Natural killer cell (primary cell): ENCODE data around the gene HSP90AA1. TPM values are rescaled to one million over a fixed set of nuclear protein-coding genes. Genes with fewer than 3 reads are reported as not detected.

Source experiments
- ATAC-seq, 3 donors: fragments of 150-1000 bp in 2 of 3; fragments of 200-7000 bp in 1 of 3; cut with Tn5 transposase; 1 replicate in 1 of 3; 2 replicates in 2 of 3; pipeline ENCODE4 v1.10.0; 2021; ENCODE audit warnings: mild to moderate bottlenecking in 2 of 3, moderate library complexity in 2 of 3
- DNase-seq, 2 donors: peaks; one replicate each; pipeline versions ENCODE4 v3.0.0 to v3.0.0-alpha.2; 2013 to 2021; ENCODE audit warnings: mixed read lengths in 1 of 2
- H3K27ac ChIP-seq: one replicate; pipeline ENCODE4 v1.5.1; 2013; ENCODE audit warnings: mild to moderate bottlenecking, low read length
- H3K27me3 ChIP-seq: one replicate; pipeline ENCODE4 v1.6.1; 2013; ENCODE audit warnings: low read length; ENCODE audit not compliant: control insufficient read depth, insufficient read depth
- H3K36me3 ChIP-seq: one replicate; pipeline ENCODE4 v1.6.1; 2013; ENCODE audit warnings: low read length; ENCODE audit not compliant: control insufficient read depth, insufficient read depth
- H3K4me1 ChIP-seq: one replicate; pipeline ENCODE4 v1.6.1; 2013; ENCODE audit warnings: low read length; ENCODE audit not compliant: control insufficient read depth, insufficient read depth
- H3K4me3 ChIP-seq: one replicate; pipeline ENCODE4 v1.5.1; 2013; ENCODE audit warnings: low read length
- H3K9me3 ChIP-seq: one replicate; pipeline ENCODE4 v1.6.1; 2013; ENCODE audit warnings: low read length; ENCODE audit not compliant: control insufficient read depth, insufficient read depth
- H3K27ac Mint-ChIP-seq, 2 donors: one replicate each; pipeline ENCODE4 v1.8.0; 2022; ENCODE audit warnings: mild to moderate bottlenecking in 2 of 2, mixed read lengths in 2 of 2, moderate library complexity in 1 of 2
- H3K27me3 Mint-ChIP-seq, 2 donors: one replicate each; pipeline ENCODE4 v1.8.0; 2022; ENCODE audit warnings: low read depth in 2 of 2, mixed read lengths in 2 of 2
- H3K36me3 Mint-ChIP-seq: one replicate; pipeline ENCODE4 v1.8.0; 2022; ENCODE audit warnings: mixed read lengths
- H3K4me1 Mint-ChIP-seq, 2 donors: one replicate each; pipeline ENCODE4 v1.8.0; 2022; ENCODE audit warnings: mixed read lengths in 2 of 2
- H3K4me3 Mint-ChIP-seq: one replicate; pipeline ENCODE4 v1.8.0; 2022; ENCODE audit warnings: mild to moderate bottlenecking, moderate library complexity, mixed read lengths
- H3K9me3 Mint-ChIP-seq, 2 donors: one replicate each; pipeline ENCODE4 v1.8.0; 2022; ENCODE audit warnings: mixed read lengths in 2 of 2
- WGBS: methylation state at CpG from one replicate; pipeline ENCODE4 v1.1.7; 2013; ENCODE audit warnings: missing lambda C conversion rate; ENCODE audit not compliant: insufficient coverage; 5-methylcytosine and 5-hydroxymethylcytosine counted together
- intact Hi-C: fragments of 100-400 bp; cut with micrococcal nuclease; formaldehyde crosslinking; loops from one replicate; pipeline ENCODE4 v1.14.2; 2022
- total RNA-seq, 4 donors: library from RNA; stranded (reverse); fragments of 120-200 nt in 1 of 4; gene quantifications; one replicate each; pipeline versions ENCODE4 v1.2.3 to v1.2.4, GENCODE V29; 2013 to 2022
- TF ChIP-seq, protein P1 (sequence below): fragments of 200-600 bp; IDR thresholded peaks from one replicate; pipeline ENCODE4 v1.8.0; 2022; ENCODE audit warnings: antibody characterized with exemption

Gene HSP90AA1
- total RNA-seq, 3 donors from 2014 or later (not counting 1 experiment from before 2014, with no cell fraction given) = 470 to 665 (median 663) TPM

- DNase-seq (no peak), ATAC-seq (peak in 1 of 3 donors; percentile 11)
- Histone ChIP-seq H3K27me3 (no peaks in the 10 kb centered on the region), H3K4me1 (no peaks in the 10 kb centered on the region), H3K4me3 (no peak overlapping the region), H3K9me3 (no peaks in the 10 kb centered on the region), H3K27ac (no peak overlapping the region), H3K36me3 (peaks cover 49% of the 10 kb centered on the region)
- no peaks in the 10 kb centered on the region for H3K4me1 Mint-ChIP-seq
- H3K4me3 Mint-ChIP-seq = no peak overlapping the region
- H3K27me3 Mint-ChIP-seq = no peaks in the 10 kb centered on the region
- H3K36me3 Mint-ChIP-seq = no peaks in the 10 kb centered on the region
- no peaks in the 10 kb centered on the region for H3K9me3 Mint-ChIP-seq
- intact Hi-C loops = no loop called here
- H3K27ac Mint-ChIP-seq = no peak overlapping the region
- TF ChIP-seq, protein P1, sequence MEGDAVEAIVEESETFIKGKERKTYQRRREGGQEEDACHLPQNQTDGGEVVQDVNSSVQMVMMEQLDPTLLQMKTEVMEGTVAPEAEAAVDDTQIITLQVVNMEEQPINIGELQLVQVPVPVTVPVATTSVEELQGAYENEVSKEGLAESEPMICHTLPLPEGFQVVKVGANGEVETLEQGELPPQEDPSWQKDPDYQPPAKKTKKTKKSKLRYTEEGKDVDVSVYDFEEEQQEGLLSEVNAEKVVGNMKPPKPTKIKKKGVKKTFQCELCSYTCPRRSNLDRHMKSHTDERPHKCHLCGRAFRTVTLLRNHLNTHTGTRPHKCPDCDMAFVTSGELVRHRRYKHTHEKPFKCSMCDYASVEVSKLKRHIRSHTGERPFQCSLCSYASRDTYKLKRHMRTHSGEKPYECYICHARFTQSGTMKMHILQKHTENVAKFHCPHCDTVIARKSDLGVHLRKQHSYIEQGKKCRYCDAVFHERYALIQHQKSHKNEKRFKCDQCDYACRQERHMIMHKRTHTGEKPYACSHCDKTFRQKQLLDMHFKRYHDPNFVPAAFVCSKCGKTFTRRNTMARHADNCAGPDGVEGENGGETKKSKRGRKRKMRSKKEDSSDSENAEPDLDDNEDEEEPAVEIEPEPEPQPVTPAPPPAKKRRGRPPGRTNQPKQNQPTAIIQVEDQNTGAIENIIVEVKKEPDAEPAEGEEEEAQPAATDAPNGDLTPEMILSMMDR = no peak
- WGBS = 98% methylated on average over 25 of the region's 25 CpGs
Observed at GRCh38 chr14:102049258-102050025, 37.4 kb downstream of the HSP90AA1 start.

DNA sequence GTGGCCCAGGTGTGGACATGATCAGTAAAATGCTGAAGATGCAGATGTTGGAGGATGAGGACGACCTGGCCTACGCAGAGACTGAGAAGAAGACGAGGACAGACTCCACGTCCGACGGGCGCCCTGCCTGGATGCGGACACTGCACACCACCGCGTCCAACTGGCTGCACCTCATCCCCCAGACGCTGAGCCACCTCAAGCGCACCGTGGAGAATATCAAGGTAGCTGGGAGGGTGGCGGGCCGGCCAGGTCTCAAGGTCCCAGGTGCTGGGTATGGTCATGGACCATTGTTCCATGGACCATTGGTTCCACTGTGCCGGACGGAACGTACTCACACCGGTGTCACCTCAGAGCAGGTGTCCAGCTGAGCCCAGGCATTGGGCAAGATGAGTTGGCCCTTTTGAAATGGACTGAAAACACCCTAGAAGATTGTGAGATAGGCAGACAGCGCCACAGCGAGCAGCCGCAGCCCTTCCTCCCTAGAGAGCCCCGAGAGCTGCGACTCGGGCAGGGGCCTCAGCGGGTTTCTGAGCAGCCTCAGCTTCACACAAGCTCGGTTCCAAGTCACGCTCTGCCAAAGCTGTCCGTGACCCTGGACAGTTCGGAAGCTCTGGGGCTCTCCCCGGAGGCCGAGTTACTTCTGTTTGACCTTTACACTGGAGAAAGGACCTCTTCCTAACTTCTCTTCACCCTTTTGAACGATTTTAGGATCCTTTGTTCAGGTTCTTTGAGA, 38.9 kb downstream of the HSP90AA1 start:
- no peaks in the 10 kb centered on the region for H3K27me3 Mint-ChIP-seq
- no peaks in the 10 kb centered on the region for H3K27me3 ChIP-seq
- TF ChIP-seq, protein P1 = no peak
- no peaks in the 10 kb centered on the region for H3K4me1 Mint-ChIP-seq
- no peaks in the 10 kb centered on the region for H3K4me1 ChIP-seq
- ATAC-seq (no peak), DNase-seq (no peak)
- no peak overlapping the region for H3K4me3 ChIP-seq
- no peak overlapping the region for H3K27ac Mint-ChIP-seq
- intact Hi-C loops = no loop called here
- 94% methylated on average over 33 of the region's 33 CpGs for WGBS
- H3K27ac ChIP-seq = no peak overlapping the region
- H3K36me3 ChIP-seq = peaks cover 63% of the 10 kb centered on the region
- no peaks in the 10 kb centered on the region for H3K36me3 Mint-ChIP-seq
- H3K4me3 Mint-ChIP-seq = no peak overlapping the region
- H3K9me3 Mint-ChIP-seq = no peaks in the 10 kb centered on the region
- no peaks in the 10 kb centered on the region for H3K9me3 ChIP-seq

- H3K4me3 Mint-ChIP-seq = no peak overlapping the region
- no peaks in the 10 kb centered on the region for H3K9me3 Mint-ChIP-seq
- no peaks in the 10 kb centered on the region for H3K4me1 ChIP-seq
- H3K27ac Mint-ChIP-seq = no peak overlapping the region
- no peaks in the 10 kb centered on the region for H3K4me1 Mint-ChIP-seq
- peaks cover 76% of the 10 kb centered on the region for H3K36me3 ChIP-seq
- no peaks in the 10 kb centered on the region for H3K9me3 ChIP-seq
- intact Hi-C loops = no loop called here
- no peaks in the 10 kb centered on the region for H3K36me3 Mint-ChIP-seq
- H3K27ac ChIP-seq = no peak overlapping the region
- H3K27me3 Mint-ChIP-seq = no peaks in the 10 kb centered on the region
- H3K4me3 ChIP-seq = no peak overlapping the region
- ATAC-seq (peak; percentile 42 to 66 (median 61)), DNase-seq (peak in 1 of 2 donors; percentile 45)
- no peaks in the 10 kb centered on the region for H3K27me3 ChIP-seq
- TF ChIP-seq, protein P1 = no peak
- WGBS = 88% methylated on average over 23 of the region's 23 CpGs
Observed at GRCh38 chr14:102046337-102047278, 40.2 kb downstream of the HSP90AA1 start.
